Breast epithelium (tissue), 4 donors: Measurements from ENCODE around the gene AUH. TPM values are rescaled to one million over a fixed set of nuclear protein-coding genes. Genes with fewer than 3 reads are reported as not detected.

ENCODE experiments used
- DNase-seq, 2 donors: peaks; one replicate each; pipeline ENCODE4 v3.0.0-alpha.2; 2019; ENCODE audit warnings: low spot score in 2 of 2
- H3K27ac ChIP-seq, 2 donors: fragments of 200-600 bp; sonication (generic) in 1 of 2; one replicate each; pipeline ENCODE4 v1.5.1; 2016 to 2019; ENCODE audit warnings: mild to moderate bottlenecking in 1 of 2
- H3K27me3 ChIP-seq, 2 donors: fragments of 200-600 bp; sonication (generic) in 1 of 2; one replicate each; pipeline versions ENCODE4 v1.5.1 to v1.6.0; 2017 to 2019; ENCODE audit warnings: control low read depth in 1 of 2, mild to moderate bottlenecking in 1 of 2
- H3K36me3 ChIP-seq: fragments of 200-600 bp; one replicate; pipeline ENCODE4 v1.5.1; 2019
- H3K4me1 ChIP-seq, 2 donors: fragments of 200-600 bp; sonication (generic); one replicate each; pipeline ENCODE4 v1.5.1; 2016 to 2019; ENCODE audit warnings: control low read depth in 1 of 2
- H3K4me3 ChIP-seq, 3 donors: fragments of 200-600 bp; sonication (generic); 1 replicate in 2 of 3; 2 replicates in 1 of 3; pipeline ENCODE4 v1.5.1; 2016 to 2019; ENCODE audit warnings: mild to moderate bottlenecking in 3 of 3, moderate library complexity in 2 of 3
- H3K9me3 ChIP-seq, 2 donors: fragments of 200-600 bp; sonication (generic) in 1 of 2; one replicate each; pipeline ENCODE4 v1.5.1; 2016 to 2019; ENCODE audit warnings: control low read depth in 1 of 2
- POLR2A ChIP-seq: fragments of 450-650 bp; IDR thresholded peaks from one replicate; pipeline ENCODE4 v1.6.1; 2016; ENCODE audit warnings: antibody characterized with exemption, mild to moderate bottlenecking, moderate library complexity
- POLR2AphosphoS5 ChIP-seq, 3 donors: sonication (generic); formaldehyde crosslinking; IDR thresholded peaks; one replicate each; pipeline ENCODE4 v1.6.1; 2017; ENCODE audit warnings: antibody characterized with exemption in 3 of 3
- intact Hi-C: fragments of 100-400 bp; cut with DNase I; formaldehyde crosslinking; loops from one replicate; pipeline ENCODE4 v1.15.1; 2023; ENCODE audit warnings: low total_unique reads
- total RNA-seq, 3 donors: library from RNA; depleted of rRNA; stranded (reverse); fragments of >200 nt; gene quantifications; one replicate each; pipeline ENCODE4 v1.1.0, GENCODE V29; 2016
- TF ChIP-seq, protein P1 (sequence below), 3 donors: fragments of 450-650 bp; IDR thresholded peaks; one replicate each; pipeline ENCODE4 v1.5.1; 2016 to 2017; ENCODE audit warnings: antibody characterized with exemption in 3 of 3, mild to moderate bottlenecking in 3 of 3, moderate library complexity in 3 of 3

Gene AUH
- total RNA-seq, 3 donors from 2014 or later: 34.2 to 64.4 (median 50.8) TPM

DNA sequence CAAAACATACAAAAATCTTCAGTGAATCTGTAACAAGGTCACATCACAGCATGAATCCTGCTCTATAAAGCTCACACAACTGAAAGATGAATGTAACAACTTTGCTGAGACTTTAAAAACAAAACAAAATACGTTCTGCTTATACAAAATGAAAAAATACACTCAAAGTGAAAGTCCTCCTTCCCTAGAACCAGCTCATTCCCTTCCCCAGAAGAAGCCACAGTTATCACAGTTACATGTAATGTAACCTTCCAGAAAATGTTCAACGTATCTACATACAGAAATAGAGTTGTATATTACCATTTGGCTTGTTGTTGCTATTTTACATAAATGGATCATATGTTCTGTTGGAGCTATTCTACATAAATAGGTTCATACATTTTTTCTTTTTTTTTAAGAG, 2.6 kb downstream of the AUH start:
- no peak for DNase-seq
- H3K27me3 ChIP-seq: no peaks in the 10 kb centered on the region
- no peaks in the 10 kb centered on the region for H3K9me3 ChIP-seq
- TF ChIP-seq, protein P1, sequence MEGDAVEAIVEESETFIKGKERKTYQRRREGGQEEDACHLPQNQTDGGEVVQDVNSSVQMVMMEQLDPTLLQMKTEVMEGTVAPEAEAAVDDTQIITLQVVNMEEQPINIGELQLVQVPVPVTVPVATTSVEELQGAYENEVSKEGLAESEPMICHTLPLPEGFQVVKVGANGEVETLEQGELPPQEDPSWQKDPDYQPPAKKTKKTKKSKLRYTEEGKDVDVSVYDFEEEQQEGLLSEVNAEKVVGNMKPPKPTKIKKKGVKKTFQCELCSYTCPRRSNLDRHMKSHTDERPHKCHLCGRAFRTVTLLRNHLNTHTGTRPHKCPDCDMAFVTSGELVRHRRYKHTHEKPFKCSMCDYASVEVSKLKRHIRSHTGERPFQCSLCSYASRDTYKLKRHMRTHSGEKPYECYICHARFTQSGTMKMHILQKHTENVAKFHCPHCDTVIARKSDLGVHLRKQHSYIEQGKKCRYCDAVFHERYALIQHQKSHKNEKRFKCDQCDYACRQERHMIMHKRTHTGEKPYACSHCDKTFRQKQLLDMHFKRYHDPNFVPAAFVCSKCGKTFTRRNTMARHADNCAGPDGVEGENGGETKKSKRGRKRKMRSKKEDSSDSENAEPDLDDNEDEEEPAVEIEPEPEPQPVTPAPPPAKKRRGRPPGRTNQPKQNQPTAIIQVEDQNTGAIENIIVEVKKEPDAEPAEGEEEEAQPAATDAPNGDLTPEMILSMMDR (IDR thresholded peaks at IDR 0.05): no peak
- no peak for TF ChIP-seq POLR2A
- TF ChIP-seq POLR2AphosphoS5 (IDR thresholded peaks at IDR 0.05): no peak
- no peaks in the 10 kb centered on the region for H3K4me1 ChIP-seq
- H3K27ac ChIP-seq: no peak overlapping the region
- H3K4me3 ChIP-seq: no peak overlapping the region
- intact Hi-C loops: no loop called here
- no peaks in the 10 kb centered on the region for H3K36me3 ChIP-seq

- no peak for DNase-seq
- Histone ChIP-seq H3K4me1 (no peaks in the 10 kb centered on the region), H3K36me3 (no peaks in the 10 kb centered on the region), H3K27me3 (no peaks in the 10 kb centered on the region), H3K9me3 (no peaks in the 10 kb centered on the region), H3K4me3 (no peak overlapping the region), H3K27ac (no peak overlapping the region)
- TF ChIP-seq POLR2A (no peak), POLR2AphosphoS5 (IDR thresholded peaks at IDR 0.05) (no peak)
- TF ChIP-seq, protein P1 (IDR thresholded peaks at IDR 0.05): no peak
- intact Hi-C loops: loop anchor here (5.0 kb wide), 1 partner anchor 267 kb away; no protein-coding TSS in a partner anchor
Measured at GRCh38 chr9:91354881-91355280, 6.8 kb downstream of the AUH start.

- H3K27me3 ChIP-seq: no peaks in the 10 kb centered on the region
- DNase-seq: no peak
- H3K4me1 ChIP-seq: no peaks in the 10 kb centered on the region
- H3K27ac ChIP-seq: no peak overlapping the region
- no peaks in the 10 kb centered on the region for H3K9me3 ChIP-seq
- no peak overlapping the region for H3K4me3 ChIP-seq
- intact Hi-C loops: no loop called here
- TF ChIP-seq, protein P1 (IDR thresholded peaks at IDR 0.05): no peak
- TF ChIP-seq POLR2A (no peak), POLR2AphosphoS5 (IDR thresholded peaks at IDR 0.05) (no peak)
- no peaks in the 10 kb centered on the region for H3K36me3 ChIP-seq
Measured at GRCh38 chr9:91349115-91349555, 12.6 kb downstream of the AUH start.

DNA sequence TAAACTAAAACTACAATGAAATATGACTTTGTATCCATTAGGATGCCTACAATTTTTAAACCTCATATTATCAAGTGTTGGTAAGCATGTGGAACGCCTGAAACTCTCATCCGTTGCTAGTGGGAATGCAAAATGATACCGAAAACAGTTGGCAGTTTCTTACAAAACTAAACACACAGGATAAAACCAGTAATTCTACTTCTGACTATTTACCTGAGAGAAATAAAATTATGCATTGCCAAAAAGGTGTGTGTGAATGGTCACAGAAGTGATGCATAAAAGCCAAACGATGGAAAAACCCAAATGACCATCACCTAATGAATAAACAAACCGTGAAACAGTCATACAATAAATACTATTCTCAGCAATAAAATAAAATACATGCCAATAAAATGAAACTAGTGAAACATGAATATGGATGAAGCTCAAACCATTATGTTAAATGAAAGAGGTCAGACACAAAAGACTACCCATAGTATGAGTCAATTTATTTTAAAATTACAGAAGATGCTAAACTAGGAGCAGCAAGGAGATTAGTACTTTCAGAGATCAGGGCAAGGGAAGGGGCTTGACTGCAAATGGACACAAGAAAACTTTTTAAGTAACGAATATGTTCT, 13.4 kb downstream of the AUH start:
- intact Hi-C loops: no loop called here
- DNase-seq: no peak
- H3K4me1 ChIP-seq: no peaks in the 10 kb centered on the region
- H3K9me3 ChIP-seq: no peaks in the 10 kb centered on the region
- H3K27ac ChIP-seq: no peak overlapping the region
- H3K27me3 ChIP-seq: no peaks in the 10 kb centered on the region
- TF ChIP-seq, protein P1 (IDR thresholded peaks at IDR 0.05): no peak
- no peak for TF ChIP-seq POLR2AphosphoS5 (IDR thresholded peaks at IDR 0.05)
- TF ChIP-seq POLR2A: no peak
- no peaks in the 10 kb centered on the region for H3K36me3 ChIP-seq
- no peak overlapping the region for H3K4me3 ChIP-seq

GRCh38 chr9:91347377-91347776, 14.3 kb downstream of the AUH start:
- TF ChIP-seq POLR2AphosphoS5 (IDR thresholded peaks at IDR 0.05): no peak
- TF ChIP-seq, protein P1 (IDR thresholded peaks at IDR 0.05): no peak
- no peak for TF ChIP-seq POLR2A
- Histone ChIP-seq H3K4me1 (no peaks in the 10 kb centered on the region), H3K27me3 (no peaks in the 10 kb centered on the region), H3K4me3 (no peak overlapping the region), H3K9me3 (peaks cover 0 to 1% of the 10 kb centered on the region in 2 donors), H3K27ac (no peak overlapping the region), H3K36me3 (no peaks in the 10 kb centered on the region)
- no peak for DNase-seq
- intact Hi-C loops: no loop called here
